Brain microvascular endothelial cell (primary cell): ENCODE results near the gene IGF2R.

Experiments used
- DNase-seq: peaks from one replicate; pipeline ENCODE4 v3.0.0-alpha.2; 2020
- H3K27ac ChIP-seq: fragments of 250-450 bp; sonication (Bioruptor Pico); 2 replicates; pipeline ENCODE4 v1.5.1; 2020; ENCODE audit warnings: mild to moderate bottlenecking, moderate library complexity
- H3K27me3 ChIP-seq: fragments of 250-450 bp; sonication (Bioruptor Pico); replicated peaks from 2 replicates; pipeline ENCODE4 v1.5.1; 2020; ENCODE audit warnings: mild to moderate bottlenecking
- H3K36me3 ChIP-seq: fragments of 250-450 bp; sonication (Bioruptor Pico); replicated peaks from 2 replicates; pipeline ENCODE4 v1.5.1; 2020; ENCODE audit warnings: mild to moderate bottlenecking
- H3K4me3 ChIP-seq: 2 replicates; pipeline ENCODE4 v1.5.1; 2011; ENCODE audit warnings: low read depth, mild to moderate bottlenecking, control low read depth, low read length, moderate library complexity
- CTCF ChIP-seq: IDR thresholded peaks from 2 replicates; pipeline ENCODE4 v1.5.1; 2011; ENCODE audit warnings: low read depth, mild to moderate bottlenecking, moderate library complexity, low read length, control low read depth, inconsistent platforms; ENCODE audit errors: missing control alignments
- in situ Hi-C: cut with HindIII; loops from 2 replicates; pipeline ENCODE4 v1.10.0; 2017; ENCODE audit warnings: low sequenced_read_pairs, low pct_ligation_motif_present

Gene IGF2R

GRCh38 chr6:159931112-159931511 is 37.8 kb upstream of the IGF2R start:
- Histone ChIP-seq H3K4me3 (no peak overlapping the region), H3K27ac (no peak overlapping the region), H3K27me3 (no peaks in the 10 kb centered on the region), H3K36me3 (no peaks in the 10 kb centered on the region)
- DNase-seq, result no peak
- in situ Hi-C loops, result no loop called here
- TF ChIP-seq CTCF, result no peak

GRCh38 chr6:159931846-159932245 is 37.0 kb upstream of the IGF2R start:
- DNase-seq, result no peak
- H3K36me3 ChIP-seq, result no peaks in the 10 kb centered on the region
- in situ Hi-C loops, result no loop called here
- H3K27me3 ChIP-seq, result no peaks in the 10 kb centered on the region
- no peak for TF ChIP-seq CTCF
- no peak overlapping the region for H3K4me3 ChIP-seq
- no peak overlapping the region for H3K27ac ChIP-seq

GRCh38 chr6:159933077-159933476 is 35.8 kb upstream of the IGF2R start:
- H3K27ac ChIP-seq, result no peak overlapping the region
- in situ Hi-C loops, result no loop called here
- DNase-seq, result no peak
- H3K36me3 ChIP-seq, result no peaks in the 10 kb centered on the region
- H3K4me3 ChIP-seq, result no peak overlapping the region
- no peak for TF ChIP-seq CTCF
- no peaks in the 10 kb centered on the region for H3K27me3 ChIP-seq

GRCh38 chr6:159934181-159934580 is 34.7 kb upstream of the IGF2R start:
- Histone ChIP-seq H3K4me3 (no peak overlapping the region), H3K27ac (no peak overlapping the region), H3K27me3 (no peaks in the 10 kb centered on the region), H3K36me3 (no peaks in the 10 kb centered on the region)
- DNase-seq, result peak; percentile 48
- no peak for TF ChIP-seq CTCF
- in situ Hi-C loops, result no loop called here

GRCh38 chr6:159935065-159935464 is 33.8 kb upstream of the IGF2R start:
- peak overlapping the region; percentile 81 for H3K27ac ChIP-seq
- peak; percentile 52 for DNase-seq
- no peaks in the 10 kb centered on the region for H3K27me3 ChIP-seq
- no peak overlapping the region for H3K4me3 ChIP-seq
- no peaks in the 10 kb centered on the region for H3K36me3 ChIP-seq
- no peak for TF ChIP-seq CTCF
- in situ Hi-C loops, result no loop called here

GRCh38 chr6:159935633-159936032 is 33.2 kb upstream of the IGF2R start:
- DNase-seq, result peak; percentile 89
- in situ Hi-C loops, result no loop called here
- Histone ChIP-seq H3K27me3 (no peaks in the 10 kb centered on the region), H3K27ac (peak overlapping the region; percentile 81), H3K4me3 (no peak overlapping the region), H3K36me3 (no peaks in the 10 kb centered on the region)
- no peak for TF ChIP-seq CTCF
